Upper lobe of right lung (tissue), 1 donor: ENCODE measurements around the gene OASL. TPM values are rescaled to one million over a fixed set of nuclear protein-coding genes. Genes with fewer than 3 reads are reported as not detected.

Source experiments
- ATAC-seq: fragments of 200-7000 bp; cut with Tn5 transposase; one replicate; pipeline ENCODE4 v1.9.1; 2020; ENCODE audit warnings: mild to moderate bottlenecking, moderate library complexity
- DNase-seq: peaks from one replicate; pipeline ENCODE4 v3.0.0-alpha.2; 2020
- H3K27ac ChIP-seq: fragments of 200-600 bp; one replicate; pipeline ENCODE4 v1.8.0; 2022
- H3K27me3 ChIP-seq: fragments of 200-600 bp; one replicate; pipeline ENCODE4 v1.8.0; 2022; ENCODE audit warnings: mild to moderate bottlenecking
- H3K36me3 ChIP-seq: fragments of 200-600 bp; one replicate; pipeline ENCODE4 v1.8.0; 2022
- H3K4me1 ChIP-seq: fragments of 200-600 bp; one replicate; pipeline ENCODE4 v1.8.0; 2022
- H3K4me3 ChIP-seq: fragments of 200-600 bp; one replicate; pipeline ENCODE4 v1.8.0; 2022; ENCODE audit warnings: mild to moderate bottlenecking
- H3K9me3 ChIP-seq: fragments of 200-600 bp; one replicate; pipeline ENCODE4 v1.8.0; 2022
- CTCF ChIP-seq: fragments of 200-600 bp; IDR thresholded peaks from one replicate; pipeline ENCODE4 v1.8.0; 2022; ENCODE audit warnings: antibody characterized with exemption
- intact Hi-C: fragments of 100-400 bp; cut with DNase I; formaldehyde crosslinking; loops from one replicate; pipeline ENCODE4 v1.11.0; 2022
- total RNA-seq: library from RNA; stranded (reverse); fragmentation: NEBNext Ultra II Directional; extraction: Animal tissue kit (Norgen Biotek cat#: 25700); gene quantifications from one replicate; pipeline ENCODE4 v1.2.1, GENCODE V29; 2021
- donor health status: DM: no; HTN: yes; CAD: no; lungs with severe emphysema.

The OASL gene
- total RNA-seq, 1 donor from 2014 or later: 12.7 TPM

DNA sequence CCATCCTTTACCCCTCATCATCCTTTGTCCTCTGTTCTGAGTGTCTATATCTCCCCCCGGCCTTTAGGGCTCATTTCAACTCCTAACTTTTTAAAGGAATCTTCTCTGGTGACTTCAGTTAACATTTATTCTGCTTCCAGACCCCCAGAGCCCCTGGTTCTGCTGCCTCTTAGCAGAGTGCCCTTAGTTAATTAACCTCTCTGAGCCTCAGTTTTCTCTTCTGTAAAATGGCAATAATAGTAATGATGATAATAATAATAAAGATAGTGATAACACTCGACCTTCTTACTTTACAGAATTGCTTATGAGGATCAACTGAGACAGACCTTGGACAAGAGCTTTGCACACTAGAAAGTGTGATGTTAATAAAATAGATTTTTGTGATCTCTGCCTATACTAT is 16.3 kb downstream of the OASL start:
- no peaks in the 10 kb centered on the region for H3K36me3 ChIP-seq
- H3K9me3 ChIP-seq: no peaks in the 10 kb centered on the region
- no peaks in the 10 kb centered on the region for H3K4me1 ChIP-seq
- no peak for DNase-seq
- H3K4me3 ChIP-seq: no peak overlapping the region
- no peak overlapping the region for H3K27ac ChIP-seq
- intact Hi-C loops: no loop called here
- no peak for ATAC-seq
- no peaks in the 10 kb centered on the region for H3K27me3 ChIP-seq
- no peak for TF ChIP-seq CTCF

GRCh38 chr12:121021754-121022153 is 17.3 kb downstream of the OASL start:
- no peak for ATAC-seq
- no peak overlapping the region for H3K27ac ChIP-seq
- H3K4me1 ChIP-seq: no peaks in the 10 kb centered on the region
- intact Hi-C loops: no loop called here
- H3K36me3 ChIP-seq: no peaks in the 10 kb centered on the region
- no peak for TF ChIP-seq CTCF
- H3K27me3 ChIP-seq: no peaks in the 10 kb centered on the region
- H3K4me3 ChIP-seq: no peak overlapping the region
- DNase-seq: peak; percentile 37
- no peaks in the 10 kb centered on the region for H3K9me3 ChIP-seq

DNA sequence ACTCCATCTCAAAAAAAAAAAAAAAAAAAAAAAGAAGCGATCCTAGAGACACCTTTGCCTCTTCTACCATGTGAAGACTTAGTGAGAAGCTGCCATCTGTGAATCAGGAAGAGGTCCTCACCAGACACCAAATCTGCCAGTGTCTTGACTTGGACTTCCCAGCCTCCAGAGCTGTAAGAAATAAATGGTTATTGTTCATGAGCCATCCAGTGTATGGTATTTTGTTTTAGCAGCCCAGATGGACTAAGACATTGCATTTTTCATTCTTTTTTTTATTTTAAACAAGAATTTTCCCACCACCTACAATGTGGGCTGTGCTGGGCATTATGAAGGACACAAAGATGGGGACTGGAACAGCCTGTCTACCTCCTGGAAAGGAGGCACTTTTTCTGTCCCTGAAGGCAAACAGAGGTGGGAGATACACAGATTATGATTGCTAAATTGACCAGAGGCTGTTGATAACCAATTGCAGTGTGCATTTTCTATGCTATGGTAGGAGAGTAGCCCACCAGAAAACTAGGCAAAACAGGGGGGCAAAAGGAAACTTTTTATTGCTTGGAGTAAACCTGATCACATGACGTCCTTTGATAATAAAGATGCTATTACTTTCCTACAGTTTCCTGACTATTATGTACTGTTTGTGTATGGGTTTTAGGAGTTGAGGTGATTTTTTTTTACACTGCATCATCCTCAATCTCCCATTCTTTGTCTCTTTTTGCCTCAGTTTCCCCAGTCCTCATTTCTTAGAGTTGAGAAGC is 20.0 kb downstream of the OASL start:
- no peak for DNase-seq
- Histone ChIP-seq H3K4me3 (no peak overlapping the region), H3K9me3 (no peaks in the 10 kb centered on the region), H3K27ac (no peak overlapping the region), H3K27me3 (no peaks in the 10 kb centered on the region), H3K4me1 (peaks cover 7% of the 10 kb centered on the region), H3K36me3 (no peaks in the 10 kb centered on the region)
- no peak for ATAC-seq
- intact Hi-C loops: no loop called here
- no peak for TF ChIP-seq CTCF

GRCh38 chr12:121017966-121018491 is 21.0 kb downstream of the OASL start:
- Histone ChIP-seq H3K36me3 (no peaks in the 10 kb centered on the region), H3K4me1 (peaks cover 7% of the 10 kb centered on the region), H3K4me3 (no peak overlapping the region), H3K9me3 (no peaks in the 10 kb centered on the region), H3K27me3 (no peaks in the 10 kb centered on the region), H3K27ac (no peak overlapping the region)
- no peak for TF ChIP-seq CTCF
- intact Hi-C loops: no loop called here
- DNase-seq (peak; percentile 49), ATAC-seq (no peak)

GRCh38 chr12:121015825-121016766 is 22.9 kb downstream of the OASL start, which contains the start of gene C12orf43:
C12orf43 (minus strand) TSS chr12:121016487; CDS start chr12:121016474, 13 bp downstream.
- intact Hi-C loops: no loop called here
- no peaks in the 10 kb centered on the region for H3K9me3 ChIP-seq
- H3K27ac ChIP-seq: peak within 1 kb of the TSS; percentile 47
- DNase-seq: peak; percentile 92
- no peaks in the 10 kb centered on the region for H3K27me3 ChIP-seq
- peak; percentile 98 for ATAC-seq
- TF ChIP-seq CTCF: no peak
- H3K4me1 ChIP-seq: peaks cover 7% of the 10 kb centered on the region
- H3K36me3 ChIP-seq: peaks cover 10% of the 10 kb centered on the region
- H3K4me3 ChIP-seq: peak within 1 kb of the TSS; percentile 71
